Ovary (tissue), 9 donors: ENCODE data around the gene PPP2R2B. TPM values are rescaled to one million over a fixed set of nuclear protein-coding genes. Genes with fewer than 3 reads are reported as not detected.

ENCODE experiments used
- DNase-seq, 5 donors: peaks; one replicate each; pipeline ENCODE4 v3.0.0-alpha.2; 2019 to 2020
- H3K27ac ChIP-seq, 2 donors: fragments of 200-600 bp; one replicate each; pipeline versions ENCODE4 v1.5.1 to v1.8.0; 2019 to 2022
- H3K27me3 ChIP-seq: fragments of 200-600 bp; one replicate; pipeline ENCODE4 v1.8.0; 2022
- H3K36me3 ChIP-seq: fragments of 200-600 bp; sonication (generic); one replicate; pipeline ENCODE4 v1.5.1; 2019
- H3K4me1 ChIP-seq: one replicate; pipeline ENCODE4 v1.8.1; 2013; ENCODE audit warnings: mild to moderate bottlenecking, moderate library complexity; ENCODE audit not compliant: insufficient read depth
- H3K4me3 ChIP-seq: fragments of 200-600 bp; sonication (generic); one replicate; pipeline ENCODE4 v1.5.1; 2017
- H3K9me3 ChIP-seq, 2 donors: fragments of 200-600 bp in 1 of 2; sonication (generic) in 1 of 2; one replicate each; pipeline versions ENCODE4 v1.5.1 to v1.8.1; 2013 to 2019; ENCODE audit warnings: mild to moderate bottlenecking in 1 of 2, moderate library complexity in 1 of 2
- EP300 ChIP-seq: sonication (generic); formaldehyde crosslinking; IDR thresholded peaks from one replicate; pipeline ENCODE4 v1.6.1; 2017; ENCODE audit warnings: antibody characterized with exemption
- POLR2A ChIP-seq: fragments of 450-650 bp; IDR thresholded peaks from one replicate; pipeline ENCODE4 v1.6.1; 2017; ENCODE audit warnings: antibody characterized with exemption, mild to moderate bottlenecking, moderate library complexity
- WGBS, 3 donors: extraction: QIAGEN DNeasy Blood & Tissue Kit in 1 of 3; methylation state at CpG; one replicate each; pipeline versions ENCODE4 v1.1.5 to v1.1.7; 2013 to 2017; 5-methylcytosine and 5-hydroxymethylcytosine counted together
- intact Hi-C, 4 donors: fragments of 100-400 bp; cut with DNase I; formaldehyde crosslinking; loops; one replicate each; pipeline versions ENCODE4 v1.11.0 to v1.15.1; 2022 to 2023
- polyA plus RNA-seq, 2 donors: library from polyadenylated mRNA; stranded (reverse); fragments of 200-250 nt in 1 of 2; fragments of 350-450 nt in 1 of 2; fragmentation: Illumina TruSeq in 1 of 2; extraction: RNeasy Lipid Tissue Mini Kit (QIAGEN cat#74804) in 1 of 2; gene quantifications; one replicate each; pipeline ENCODE4 v1.2.3, GENCODE V29; 2013 to 2014
- total RNA-seq, 7 donors: library from RNA; depleted of rRNA in 2 of 7; stranded (reverse); fragments of >200 nt in 2 of 7; fragmentation: NEBNext Ultra II Directional in 3 of 7; extraction: Animal tissue kit (Norgen Biotek cat#: 25700) in 3 of 7; gene quantifications; one replicate each; pipeline versions ENCODE4 v1.1.0 to v1.2.4, GENCODE V29; 2016 to 2023
- TF ChIP-seq, protein P1 (sequence below), 3 donors: fragments of 450-650 bp in 2 of 3; fragments of 200-600 bp in 1 of 3; IDR thresholded peaks; one replicate each; pipeline versions ENCODE4 v1.5.1 to v1.8.0; 2016 to 2022; ENCODE audit warnings: antibody characterized with exemption in 3 of 3, mild to moderate bottlenecking in 1 of 3
- donor health status: DM: no; HTN: no; CAD: no; lungs with moderate emphysema.
- donor health status: DM: no; HTN: no; CAD: no.
- donor health status: Bipolar disorder and iron deficiency.
- donor health status: DM: yes; HTN: yes; CAD: no.
- donor health status: DM: no; HTN: no; CAD: no.
- donor health status: DM: yes; HTN: yes; CAD: no.

Gene PPP2R2B
- total and polyA plus RNA-seq, 9 donors = 0.12 to 20.8 (median 1.2) TPM; not detected in 1

GRCh38 chr5:146794326-146795029, 84.1 kb downstream of the PPP2R2B start:
- H3K4me1 ChIP-seq = no peaks in the 10 kb centered on the region
- no peaks in the 10 kb centered on the region for H3K9me3 ChIP-seq
- no peaks in the 10 kb centered on the region for H3K36me3 ChIP-seq
- intact Hi-C loops = no loop called here
- no peak overlapping the region for H3K27ac ChIP-seq
- 78 to 86% (median 81%) methylated on average over 1 of the region's 1 CpG for WGBS, 3 donors
- H3K4me3 ChIP-seq = no peak overlapping the region
- DNase-seq = no peak
- H3K27me3 ChIP-seq = no peaks in the 10 kb centered on the region
- TF ChIP-seq, protein P1, sequence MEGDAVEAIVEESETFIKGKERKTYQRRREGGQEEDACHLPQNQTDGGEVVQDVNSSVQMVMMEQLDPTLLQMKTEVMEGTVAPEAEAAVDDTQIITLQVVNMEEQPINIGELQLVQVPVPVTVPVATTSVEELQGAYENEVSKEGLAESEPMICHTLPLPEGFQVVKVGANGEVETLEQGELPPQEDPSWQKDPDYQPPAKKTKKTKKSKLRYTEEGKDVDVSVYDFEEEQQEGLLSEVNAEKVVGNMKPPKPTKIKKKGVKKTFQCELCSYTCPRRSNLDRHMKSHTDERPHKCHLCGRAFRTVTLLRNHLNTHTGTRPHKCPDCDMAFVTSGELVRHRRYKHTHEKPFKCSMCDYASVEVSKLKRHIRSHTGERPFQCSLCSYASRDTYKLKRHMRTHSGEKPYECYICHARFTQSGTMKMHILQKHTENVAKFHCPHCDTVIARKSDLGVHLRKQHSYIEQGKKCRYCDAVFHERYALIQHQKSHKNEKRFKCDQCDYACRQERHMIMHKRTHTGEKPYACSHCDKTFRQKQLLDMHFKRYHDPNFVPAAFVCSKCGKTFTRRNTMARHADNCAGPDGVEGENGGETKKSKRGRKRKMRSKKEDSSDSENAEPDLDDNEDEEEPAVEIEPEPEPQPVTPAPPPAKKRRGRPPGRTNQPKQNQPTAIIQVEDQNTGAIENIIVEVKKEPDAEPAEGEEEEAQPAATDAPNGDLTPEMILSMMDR (IDR thresholded peaks at IDR 0.05) = no peak
- TF ChIP-seq EP300 (no peak), POLR2A (no peak)

- no peak overlapping the region for H3K27ac ChIP-seq
- TF ChIP-seq EP300 (no peak), POLR2A (no peak)
- TF ChIP-seq, protein P1 (IDR thresholded peaks at IDR 0.05) = no peak
- no peak overlapping the region for H3K4me3 ChIP-seq
- 57 to 81% (median 71%) methylated on average over 1 of the region's 1 CpG for WGBS, 3 donors
- H3K4me1 ChIP-seq = no peaks in the 10 kb centered on the region
- DNase-seq = no peak
- H3K9me3 ChIP-seq = no peaks in the 10 kb centered on the region
- no peaks in the 10 kb centered on the region for H3K27me3 ChIP-seq
- intact Hi-C loops = no loop called here
- no peaks in the 10 kb centered on the region for H3K36me3 ChIP-seq
These were observed 84.8 kb downstream of the PPP2R2B start for GRCh38 chr5:146793709-146794108.

DNA sequence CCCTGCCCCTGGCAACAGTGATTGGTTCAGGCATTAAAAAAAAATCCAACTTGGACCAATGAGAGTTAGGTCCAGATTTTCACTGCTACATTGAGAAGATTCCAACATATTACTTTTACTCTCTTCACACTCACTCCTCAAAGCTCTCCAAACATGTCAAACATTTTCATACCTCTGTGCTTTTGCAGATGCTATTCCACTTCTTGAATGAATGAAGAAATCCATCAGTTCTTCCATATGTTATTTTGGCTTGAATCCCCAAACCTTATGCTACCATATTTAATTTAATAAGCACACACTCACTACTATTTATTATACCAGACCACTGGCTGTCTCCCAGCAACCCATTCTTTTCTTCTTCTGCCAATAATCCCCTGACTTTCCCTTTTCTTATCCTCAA, 87.1 kb downstream of the PPP2R2B start:
- Histone ChIP-seq H3K4me3 (no peak overlapping the region), H3K27ac (no peak overlapping the region), H3K36me3 (no peaks in the 10 kb centered on the region), H3K4me1 (no peaks in the 10 kb centered on the region), H3K9me3 (no peaks in the 10 kb centered on the region), H3K27me3 (no peaks in the 10 kb centered on the region)
- intact Hi-C loops = no loop called here
- no peak for DNase-seq
- TF ChIP-seq POLR2A = no peak
- no peak for TF ChIP-seq EP300
- TF ChIP-seq, protein P1 (IDR thresholded peaks at IDR 0.05) = no peak

DNA sequence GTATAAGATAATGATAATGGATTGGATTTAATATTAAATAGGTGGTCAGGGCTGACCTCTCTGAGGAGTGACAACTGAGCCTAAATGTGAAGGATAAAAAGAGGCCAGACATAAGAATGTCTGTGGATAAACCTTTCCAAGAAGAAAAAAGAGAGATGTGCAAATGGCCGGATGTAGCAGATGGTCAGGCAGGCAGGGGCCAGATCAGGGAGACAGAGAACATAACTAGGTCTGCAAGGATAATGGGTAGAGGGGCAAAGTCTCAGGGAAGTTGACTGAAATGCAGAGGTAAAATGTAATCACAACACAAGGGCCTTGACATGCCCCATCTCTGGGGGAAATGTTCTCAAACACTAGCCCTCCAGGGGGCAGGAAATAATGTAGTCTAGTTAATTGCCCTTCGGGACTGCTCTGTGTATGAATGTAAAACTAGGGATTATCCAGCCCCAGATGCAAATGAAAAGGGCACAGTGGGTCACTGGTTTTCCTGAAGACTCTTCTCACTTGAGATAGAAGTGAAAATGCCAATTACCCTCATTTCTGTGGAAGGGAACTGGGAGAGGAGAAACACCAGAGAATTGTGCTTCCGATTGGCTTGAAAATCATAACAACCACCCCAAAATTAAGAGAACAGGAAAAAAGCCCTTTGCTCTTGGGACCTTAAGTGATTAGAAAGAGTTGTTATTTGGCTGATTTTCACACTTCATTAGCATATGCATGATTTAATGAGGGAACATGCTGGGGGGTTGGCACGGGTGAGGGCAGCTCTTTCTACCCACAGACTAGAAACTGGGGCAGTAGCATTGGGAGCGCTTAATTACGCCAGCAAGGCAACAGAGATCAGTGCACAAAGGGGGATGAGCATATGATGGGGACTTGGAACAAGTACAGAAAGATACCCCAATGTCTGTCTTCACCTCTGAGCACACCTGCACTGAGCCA, 88.6 kb downstream of the PPP2R2B start:
- Histone ChIP-seq H3K27me3 (no peaks in the 10 kb centered on the region), H3K9me3 (no peaks in the 10 kb centered on the region), H3K27ac (no peak overlapping the region), H3K4me1 (no peaks in the 10 kb centered on the region), H3K4me3 (no peak overlapping the region), H3K36me3 (no peaks in the 10 kb centered on the region)
- intact Hi-C loops = no loop called here
- TF ChIP-seq, protein P1 (IDR thresholded peaks at IDR 0.05) = no peak
- TF ChIP-seq EP300 = no peak
- no peak for TF ChIP-seq POLR2A
- DNase-seq = no peak
- 61 to 70% (median 67%) methylated on average over 6 of the region's 6 CpGs for WGBS, 3 donors
